SK-N-SH (cell line): Measurements from ENCODE around the gene PPCS. TPM values are rescaled to one million over a fixed set of nuclear protein-coding genes. Genes with fewer than 3 reads are reported as not detected.

Source experiments
- CTCF ChIA-PET: fragments of 300-600, 350-600 bp; formaldehyde crosslinking; extraction: SDS; loops from one replicate; lab custom pipeline; 2021; lab: Yijun Ruan, JAX
- POLR2A ChIA-PET: fragments of 350-600 bp; sonication (Branson Sonifier 250); formaldehyde crosslinking; extraction: SDS; loops from one replicate; lab custom pipeline; 2020; ENCODE audit warnings: antibody characterized with exemption, inconsistent platforms; lab: Yijun Ruan, JAX
- DNase-seq: peaks from one replicate; pipeline ENCODE4 v3.0.0; 2012
- H2AFZ ChIP-seq: fragments of 200-600 bp; sonication (generic); 2 replicates; pipeline ENCODE4 v1.8.1; 2016; ENCODE audit warnings: antibody characterized with exemption, mild to moderate bottlenecking, low read depth
- H3F3A ChIP-seq: fragments of 200-600 bp; sonication (generic); replicated peaks from 2 replicates; pipeline ENCODE3; 2016; ENCODE audit warnings: antibody characterized with exemption, mild to moderate bottlenecking; ENCODE audit not compliant: insufficient read depth
- H3K27ac ChIP-seq, 2 experiments: fragments of 200-500 bp in 1 of 2; fragments of 200-600 bp in 1 of 2; sonication (Bioruptor generic) in 1 of 2; sonication (generic), shearing (Covaris generic) in 1 of 2; 2 replicates each; pipeline versions ENCODE4 v1.5.1 to v1.6.1; 2014 to 2016; ENCODE audit warnings: low read depth in 2 of 2, inconsistent platforms in 1 of 2, low read length in 1 of 2, mild to moderate bottlenecking in 1 of 2, mixed read lengths in 1 of 2
- H3K27me3 ChIP-seq: fragments of 200-600 bp; sonication (generic), shearing (Covaris generic); 2 replicates; pipeline ENCODE4 v1.6.1; 2016; ENCODE audit warnings: mixed run types; ENCODE audit not compliant: insufficient read depth
- H3K36me3 ChIP-seq, 2 experiments: fragments of 200-500 bp in 1 of 2; fragments of 200-600 bp in 1 of 2; sonication (Bioruptor generic) in 1 of 2; sonication (generic) in 1 of 2; replicated peaks in 1 of 2; 2 replicates each; pipeline versions ENCODE3 to v1.5.1; 2014 to 2016; ENCODE audit warnings: low read length in 1 of 2, mild to moderate bottlenecking in 1 of 2; ENCODE audit not compliant: insufficient read depth in 2 of 2, control insufficient read depth in 1 of 2
- H3K4me1 ChIP-seq, 2 experiments: fragments of 200-500 bp in 1 of 2; fragments of 200-600 bp in 1 of 2; sonication (Bioruptor generic) in 1 of 2; sonication (generic), shearing (Covaris generic) in 1 of 2; 2 replicates each; pipeline versions ENCODE4 v1.5.1 to v1.6.1; 2014 to 2016; ENCODE audit warnings: low read depth in 1 of 2, low read length in 1 of 2, mixed run types in 1 of 2; ENCODE audit not compliant: insufficient read depth in 2 of 2, control insufficient read depth in 1 of 2
- H3K4me2 ChIP-seq: fragments of 200-600 bp; sonication (generic), shearing (Covaris generic); 2 replicates; pipeline ENCODE4 v1.6.1; 2017; ENCODE audit warnings: mixed run types
- H3K4me3 ChIP-seq, 2 experiments: fragments of 200-500 bp in 1 of 2; fragments of 200-600 bp in 1 of 2; sonication (Bioruptor generic) in 1 of 2; sonication (generic), shearing (Covaris generic) in 1 of 2; 2 replicates each; pipeline versions ENCODE4 v1.5.1 to v1.8.1; 2014 to 2016; ENCODE audit warnings: low read depth in 2 of 2, inconsistent platforms in 1 of 2, low read length in 1 of 2, mild to moderate bottlenecking in 1 of 2, mixed read lengths in 1 of 2, moderate library complexity in 1 of 2
- H3K79me2 ChIP-seq: fragments of 200-600 bp; sonication (generic); 2 replicates; pipeline ENCODE4 v1.8.1; 2017; ENCODE audit warnings: mild to moderate bottlenecking; ENCODE audit not compliant: insufficient read depth
- H3K9ac ChIP-seq: fragments of 200-600 bp; sonication (generic); 2 replicates; pipeline ENCODE4 v1.6.1; 2017; ENCODE audit warnings: mixed run types
- H3K9me2 ChIP-seq: fragments of 200-600 bp; sonication (generic); 2 replicates; pipeline ENCODE4 v1.6.1; 2017; ENCODE audit warnings: mixed run types
- H3K9me3 ChIP-seq: fragments of 200-600 bp; sonication (generic); 2 replicates; pipeline ENCODE4 v1.6.1; 2017; ENCODE audit warnings: mixed run types, mild to moderate bottlenecking, moderate library complexity
- H4K20me1 ChIP-seq: fragments of 200-600 bp; sonication (generic); 2 replicates; pipeline ENCODE4 v1.6.1; 2017; ENCODE audit warnings: mild to moderate bottlenecking, mixed run types; ENCODE audit not compliant: insufficient read depth
- ELF1 ChIP-seq: IDR thresholded peaks from 2 replicates; pipeline ENCODE4 v1.4.0; 2012
- EP300 ChIP-seq, 2 experiments: IDR thresholded peaks; 2 replicates each; pipeline versions ENCODE4 v1.4.0 to v1.6.1; 2012; ENCODE audit warnings: borderline replicate concordance in 1 of 2, low read depth in 1 of 2, low read length in 1 of 2
- FOSL2 ChIP-seq: IDR thresholded peaks from 2 replicates; pipeline ENCODE4 v1.4.0; 2012; ENCODE audit warnings: low read depth, mild to moderate bottlenecking, moderate library complexity, borderline replicate concordance
- GABPA ChIP-seq: IDR thresholded peaks from 2 replicates; pipeline ENCODE4 v1.4.0; 2012; ENCODE audit warnings: low read depth, mild to moderate bottlenecking
- IRF3 ChIP-seq: fragments of 150-350 bp; IDR thresholded peaks from 2 replicates; pipeline ENCODE4 v1.6.1; 2016; ENCODE audit warnings: mild to moderate bottlenecking, low read depth, low read length
- JUND ChIP-seq: IDR thresholded peaks from 2 replicates; pipeline ENCODE4 v1.4.0; 2012
- MAX ChIP-seq: IDR thresholded peaks from 2 replicates; pipeline ENCODE4 v1.4.0; 2012; ENCODE audit warnings: low read depth
- NFIC ChIP-seq: IDR thresholded peaks from 2 replicates; pipeline ENCODE4 v1.4.0; 2012; ENCODE audit warnings: borderline replicate concordance
- NRF1 ChIP-seq: IDR thresholded peaks from 2 replicates; pipeline ENCODE4 v1.6.1; 2012; ENCODE audit warnings: low read depth, mild to moderate bottlenecking, low read length
- RAD21 ChIP-seq: IDR thresholded peaks from 2 replicates; pipeline ENCODE4 v1.6.1; 2012; ENCODE audit warnings: mild to moderate bottlenecking, low read length
- RCOR1 ChIP-seq: fragments of 150-350 bp; IDR thresholded peaks from 2 replicates; pipeline ENCODE4 v1.6.1; 2017; ENCODE audit warnings: antibody characterized with exemption, low read length
- SIN3A ChIP-seq: IDR thresholded peaks from 2 replicates; pipeline ENCODE4 v1.6.1; 2012; ENCODE audit warnings: low read depth, mild to moderate bottlenecking, low read length, moderate library complexity, borderline replicate concordance
- SMC3 ChIP-seq: IDR thresholded peaks from 2 replicates; pipeline ENCODE4 v1.6.1; 2012; ENCODE audit warnings: low read depth, low read length, improper control_type of control experiment
- TAF1 ChIP-seq: IDR thresholded peaks from 2 replicates; pipeline ENCODE4 v1.6.1; 2012; ENCODE audit warnings: low read depth, mild to moderate bottlenecking, low read length, moderate library complexity, borderline replicate concordance
- TCF12 ChIP-seq: IDR thresholded peaks from 2 replicates; pipeline ENCODE4 v1.4.0; 2012
- TEAD4 ChIP-seq: IDR thresholded peaks from 2 replicates; pipeline ENCODE4 v1.4.0; 2012; ENCODE audit warnings: mild to moderate bottlenecking, borderline replicate concordance; ENCODE audit not compliant: insufficient read depth
- USF1 ChIP-seq: IDR thresholded peaks from 2 replicates; pipeline ENCODE4 v1.4.0; 2012; ENCODE audit warnings: low read depth, borderline replicate concordance
- USF2 ChIP-seq: fragments of 150-350 bp; IDR thresholded peaks from 2 replicates; pipeline ENCODE4 v1.6.1; 2017; ENCODE audit warnings: antibody characterized with exemption, low read length, low read depth, borderline replicate concordance
- YY1 ChIP-seq: IDR thresholded peaks from 2 replicates; pipeline ENCODE4 v1.4.0; 2012; ENCODE audit warnings: low read depth, mild to moderate bottlenecking
- WGBS: methylation state at CpG from one replicate; pipeline ENCODE4 v1.1.6; 2017; ENCODE audit warnings: low lambda C conversion rate; 5-methylcytosine and 5-hydroxymethylcytosine counted together
- polyA plus RNA-seq, 3 experiments: library from polyadenylated mRNA; depleted of rRNA; stranded (reverse); fragments of >200 nt; gene quantifications; 2 replicates each; pipeline ENCODE4 v1.2.3, GENCODE V29; 2012

Gene PPCS
- polyA plus RNA-seq, 1 of the 3 experiments (the other 2 are of a cell fraction): 40.0 TPM

GRCh38 chr1:42454403-42454802 is 1.9 kb upstream of the PPCS start:
- CTCF ChIA-PET: interaction anchor here (0.8 kb wide), 1 partner anchor 133 kb away, joined by 3 read pairs; no protein-coding TSS in a partner anchor
- H3K9me2 ChIP-seq: no peaks in the 10 kb centered on the region
- no peak overlapping the region for H3K9ac ChIP-seq
- no peak overlapping the region for H3K4me2 ChIP-seq
- 97% methylated on average over 4 of the region's 5 CpGs for WGBS
- H3K79me2 ChIP-seq: peaks cover 14% of the 10 kb centered on the region; the same call in 1 of the 2 replicates
- no peak for TF ChIP-seq NRF1
- no peak for TF ChIP-seq SMC3
- no peak for TF ChIP-seq ELF1
- TF ChIP-seq GABPA: no peak
- H3K4me3 ChIP-seq: no peak overlapping the region
- peaks cover 12 to 16% of the 10 kb centered on the region in 2 experiments for H3K36me3 ChIP-seq
- H3F3A ChIP-seq: peaks cover 9% of the 10 kb centered on the region
- no peak overlapping the region for H3K27ac ChIP-seq
- no peaks in the 10 kb centered on the region for H4K20me1 ChIP-seq
- no peaks in the 10 kb centered on the region for H3K9me3 ChIP-seq
- no peak overlapping the region for H2AFZ ChIP-seq
- H3K27me3 ChIP-seq: no peaks in the 10 kb centered on the region
- POLR2A ChIA-PET: no interaction called here
- peaks cover 6 to 14% of the 10 kb centered on the region in 2 experiments; a peak in 2 of 4 replicates for H3K4me1 ChIP-seq
- no peak for DNase-seq

- Histone ChIP-seq H3K9ac (peak overlapping the region; percentile 95), H3K36me3 (peaks cover 27 to 31% of the 10 kb centered on the region in 2 experiments), H3K4me1 (peaks cover 6 to 14% of the 10 kb centered on the region in 2 experiments; a peak in 2 of 4 replicates), H3F3A (peaks cover 18% of the 10 kb centered on the region), H3K27me3 (no peaks in the 10 kb centered on the region), H2AFZ (peak overlapping the region; percentile 99), H3K4me3 (peak overlapping the region; percentile 77 to 89), H3K9me3 (no peaks in the 10 kb centered on the region), H3K79me2 (peaks cover 14% of the 10 kb centered on the region; the same call in 1 of the 2 replicates), H3K4me2 (peak overlapping the region; percentile 96), H3K27ac (peak overlapping the region; percentile 61 to 96), H4K20me1 (no peaks in the 10 kb centered on the region), H3K9me2 (no peaks in the 10 kb centered on the region)
- ChIA-PET CTCF (no interaction called here), POLR2A (interaction anchor here (0.6 to 0.7 kb wide), 2 partner anchors 11 to 21 kb away, joined by 3 read pairs; no protein-coding TSS in a partner anchor)
- WGBS: 9% methylated on average over 8 of the region's 23 CpGs
- TF ChIP-seq TEAD4 (no peak), EP300 (IDR thresholded peaks at IDR 0.05; ENCODE audit: borderline replicate concordance in 1 of 2, low read depth in 1 of 2, low read length in 1 of 2) (no peak), YY1 (no peak), JUND (no peak), ELF1 (peak; percentile 97), FOSL2 (no peak), SIN3A (0 out of 2 replicates have a peak, but pooled peaks have one; percentile 17), RAD21 (no peak), USF2 (no peak), NFIC (no peak), TAF1 (peak; percentile 46; the same call in 1 of the 2 replicates), USF1 (no peak), RCOR1 (no peak), IRF3 (no peak), TCF12 (no peak), MAX (no peak), GABPA (peak; percentile 53; the same call in 1 of the 2 replicates)
- peak; percentile 70 for DNase-seq
These were observed 379 bp downstream of the PPCS start for GRCh38 chr1:42456754-42457089.
